GM12878 (cell line): ENCODE measurements around the gene CAPS. TPM values are rescaled to one million over a fixed set of nuclear protein-coding genes. Genes with fewer than 3 reads are reported as not detected.
"Not testable (repeated sequence)": the region's sequence is repeated elsewhere in the genome, so short reads cannot be mapped to it uniquely, and the experiment has no call there.

Source experiments
- ATAC-seq: fragments of 200-7000 bp; cut with Tn5 transposase; 3 replicates; pipeline ENCODE4 v1.9.1; 2020; ENCODE audit warnings: mild to moderate bottlenecking, moderate library complexity
- BruUV-seq: library from RNA; stranded (reverse); fragments of 400-500 nt; replicated peaks from 2 replicates; lab custom pipeline; 2021; lab: Mats Ljungman, UMichigan
- CTCF ChIA-PET: fragments of 300-600 bp; sonication (Branson Sonifier 250); formaldehyde crosslinking; extraction: SDS; loops from one replicate; lab custom pipeline; 2021; ENCODE audit warnings: inconsistent platforms; lab: Yijun Ruan, JAX
- POLR2A ChIA-PET: fragments of 350-600 bp; formaldehyde crosslinking; extraction: SDS; loops from one replicate; lab custom pipeline; 2021; ENCODE audit warnings: inconsistent platforms; lab: Charles Lee
- RAD21 ChIA-PET: fragments of 300-600 bp; sonication (Branson Sonifier 250); formaldehyde crosslinking; loops from one replicate; lab custom pipeline; 2023; ENCODE audit warnings: antibody characterized with exemption; ENCODE audit not compliant: unreplicated experiment; lab: Charles Lee
- SMC1A ChIA-PET: fragments of 300-600 bp; sonication (Branson Sonifier 250); formaldehyde crosslinking; loops from one replicate; lab custom pipeline; 2023; ENCODE audit not compliant: unreplicated experiment, uncharacterized antibody; lab: Charles Lee
- DNase-seq: peaks from one replicate; pipeline ENCODE4 v3.0.0-alpha.2; 2011; ENCODE audit warnings: low read depth, low spot score
- FAIRE-seq: peaks from 3 replicates; lab custom pipeline; 2011; peaks lifted over from hg19 to GRCh38; lab: Jason Lieb, UNC
- H2AFZ ChIP-seq: 2 replicates; pipeline ENCODE4 v1.6.0; 2011; ENCODE audit warnings: low read depth, low read length, control low read depth; ENCODE audit not compliant: control insufficient read depth
- H3K27ac ChIP-seq: 2 replicates; pipeline ENCODE4 v1.5.1; 2011; ENCODE audit warnings: control low read depth; ENCODE audit not compliant: control insufficient read depth, insufficient read depth
- H3K27me3 ChIP-seq, 2 experiments: replicated peaks in 1 of 2; 2 replicates each; pipeline versions ENCODE4 v1.6.0 to v1.6.1; 2011; ENCODE audit warnings: low read length in 1 of 2; ENCODE audit not compliant: control insufficient read depth in 2 of 2, insufficient read depth in 2 of 2
- H3K36me3 ChIP-seq, 2 experiments: 2 replicates each; pipeline ENCODE4 v1.5.1; 2011; ENCODE audit warnings: low read length in 1 of 2; ENCODE audit not compliant: control insufficient read depth in 2 of 2, insufficient read depth in 2 of 2
- H3K4me1 ChIP-seq: 2 replicates; pipeline ENCODE4 v1.6.1; 2011; ENCODE audit warnings: mild to moderate bottlenecking, low read length, moderate library complexity, mixed read lengths; ENCODE audit not compliant: control insufficient read depth, insufficient read depth
- H3K4me2 ChIP-seq: 2 replicates; pipeline ENCODE4 v1.6.0; 2011; ENCODE audit warnings: control low read depth; ENCODE audit not compliant: control insufficient read depth, insufficient read depth
- H3K4me3 ChIP-seq: fragments of 200-600 bp; sonication (generic); 2 replicates; pipeline ENCODE4 v1.5.1; 2016
- H3K79me2 ChIP-seq: 2 replicates; pipeline ENCODE4 v1.6.0; 2011; ENCODE audit warnings: low read length; ENCODE audit not compliant: control insufficient read depth, insufficient read depth
- H3K9ac ChIP-seq: 2 replicates; pipeline ENCODE4 v1.8.0; 2011; ENCODE audit warnings: low read length, control low read depth, mixed read lengths; ENCODE audit not compliant: control insufficient read depth, insufficient read depth
- H3K9me3 ChIP-seq: replicated peaks from 3 replicates; pipeline ENCODE4 v1.5.1; 2011; ENCODE audit warnings: mild to moderate bottlenecking, low read length; ENCODE audit not compliant: control insufficient read depth, insufficient read depth
- H4K20me1 ChIP-seq: 2 replicates; pipeline ENCODE4 v1.6.0; 2011; ENCODE audit not compliant: control insufficient read depth, insufficient read depth
- CUX1 ChIP-seq: IDR thresholded peaks from 2 replicates; pipeline ENCODE4 v1.6.1; 2012; ENCODE audit warnings: improper control_type of control experiment, low read depth, low read length; ENCODE audit not compliant: insufficient replicate concordance
- IKZF2 ChIP-seq, 2 experiments: fragments of 450-650 bp; IDR thresholded peaks; 2 replicates each; pipeline ENCODE4 v1.6.1; 2017; ENCODE audit warnings: mild to moderate bottlenecking in 2 of 2, moderate library complexity in 2 of 2
- PAX8 ChIP-seq: fragments of 450-650 bp; IDR thresholded peaks from 2 replicates; pipeline ENCODE4 v1.6.1; 2017; ENCODE audit warnings: mild to moderate bottlenecking, moderate library complexity
- ZBTB11 ChIP-seq: fragments of 450-650 bp; formaldehyde crosslinking; IDR thresholded peaks from 2 replicates; pipeline ENCODE4 v1.5.0; 2022; ENCODE audit warnings: mild to moderate bottlenecking, missing genetic modification characterization
- WGBS: methylation state at CpG from one replicate; pipeline ENCODE4 v1.1.6; 2016; ENCODE audit warnings: low lambda C conversion rate; ENCODE audit not compliant: insufficient replicate concordance, insufficient coverage; ENCODE audit errors: missing lambda C conversion rate; 5-methylcytosine and 5-hydroxymethylcytosine counted together
- in situ Hi-C: fragments of 300-500 bp; cut with MboI; formaldehyde crosslinking; loops from 9 replicates; pipeline ENCODE4 v1.14.3; 2018; ENCODE audit warnings: mixed read lengths
- intact Hi-C: fragments of 100-400 bp; cut with micrococcal nuclease; formaldehyde crosslinking; loops from one replicate; pipeline ENCODE4 v1.14.2; 2022; ENCODE audit not compliant: unreplicated experiment
- polyA plus RNA-seq, 11 experiments: library from polyadenylated mRNA; depleted of rRNA in 4 of 11; unstranded in 6 of 11; stranded (reverse) in 5 of 11; fragments of >200 nt; fragmentation: Nextera tagmentation in 4 of 11; fragmentation: Illumina TruSeq in 1 of 11; extraction: Ambion mirVana in 4 of 11; extraction: Trizol in 1 of 11; gene quantifications; 1 replicate in 1 of 11; 2 replicates in 10 of 11; pipeline versions ENCODE4 v1.2.1 to v1.2.3, GENCODE V29; 2011 to 2016; ENCODE audit warnings: inconsistent platforms in 2 of 11, missing spikeins in 2 of 11, low read depth in 1 of 11
- total RNA-seq, 4 experiments: library from RNA; depleted of rRNA in 3 of 4; stranded (reverse); fragments of >200 nt in 3 of 4; fragmentation: Illumina TruSeq in 1 of 4; extraction: Trizol in 1 of 4; gene quantifications; 2 replicates each; pipeline versions ENCODE4 v1.2.1 to v1.2.3, GENCODE V29; 2013 to 2021

Gene CAPS
- total and polyA plus RNA-seq, 10 of the 15 experiments (the other 5 are each of a cell fraction or from before 2014, with no cell fraction given) = 0.09 to 6.9 (median 2.9) TPM

- TF ChIP-seq ZBTB11 (CRISPR knock-in tag) (no peak), PAX8 (no peak), IKZF2 (IDR thresholded peaks at IDR 0.05) (no peak), CUX1 (no peak)
Observed at GRCh38 chr19:5873617-5874199, 40.3 kb upstream of the CAPS start (continued).

GRCh38 chr19:5874496-5874895 is 39.6 kb upstream of the CAPS start:
- H3K79me2 ChIP-seq, CTCF ChIA-PET, H4K20me1 ChIP-seq, H3K4me3 ChIP-seq, POLR2A ChIA-PET, H3K27ac ChIP-seq, H3K9me3 ChIP-seq, intact Hi-C loops, DNase-seq, FAIRE-seq, H3K4me1 ChIP-seq, SMC1A ChIA-PET, H3K9ac ChIP-seq, H2AFZ ChIP-seq, H3K27me3 ChIP-seq, H3K36me3 ChIP-seq, RAD21 ChIA-PET, ATAC-seq, BruUV-seq, in situ Hi-C loops, H3K4me2 ChIP-seq: not testable (repeated sequence)
- 38% methylated on average over 7 of the region's 7 CpGs for WGBS
